NCI-H2171 (cell line): Measurements from ENCODE around the gene HIP1.
"Not testable (repeated sequence)": the region's sequence is repeated elsewhere in the genome, so short reads cannot be mapped to it uniquely, and the experiment has no call there.

Experiments used
- DNase-seq: peaks from one replicate; lab custom pipeline; 2025; lab: John Stamatoyannopoulos, UW

HIP1 gene

DNA sequence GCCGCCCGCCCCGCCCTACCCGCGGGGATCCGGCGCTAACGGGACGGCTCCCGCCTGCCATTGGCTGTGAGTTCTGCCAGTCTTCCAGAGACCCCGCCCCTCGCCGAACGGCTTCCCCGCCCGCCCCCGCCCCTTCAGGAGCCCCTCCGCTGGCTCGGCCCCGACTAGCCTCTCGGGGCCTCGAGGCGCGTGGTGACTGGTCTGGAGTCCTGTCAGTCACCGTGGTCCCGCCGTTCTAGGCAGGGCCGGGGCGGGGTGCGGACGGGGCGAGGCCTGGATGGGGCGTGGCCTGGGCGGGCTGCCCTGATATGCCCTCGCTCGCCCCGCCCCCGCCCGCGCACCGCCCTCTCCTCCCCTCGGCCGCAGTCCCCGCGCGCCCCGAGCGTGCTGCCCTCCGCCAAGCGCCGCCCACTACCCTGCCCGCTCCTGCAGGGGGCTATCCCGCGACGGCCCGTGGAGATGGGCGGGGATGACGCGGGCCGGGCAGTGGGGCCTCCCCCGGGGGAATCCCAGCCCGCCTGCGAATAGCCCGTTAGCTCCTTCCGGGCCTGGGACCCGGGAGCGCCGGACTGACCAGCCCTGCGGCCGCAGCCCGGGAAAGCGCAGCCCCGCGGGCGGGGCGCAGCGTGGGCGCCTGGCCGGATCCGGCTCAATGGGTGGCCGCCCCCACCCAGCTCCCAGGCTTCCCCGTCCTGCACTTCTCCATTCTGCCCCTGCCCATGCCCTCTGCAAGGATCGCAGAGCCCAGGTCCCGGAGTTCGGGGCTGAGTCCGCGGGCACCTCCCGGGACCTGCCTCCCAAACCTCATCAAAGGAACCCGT lies 444 bp upstream of the HIP1 start:
- DNase-seq: peak; percentile 100

DNA sequence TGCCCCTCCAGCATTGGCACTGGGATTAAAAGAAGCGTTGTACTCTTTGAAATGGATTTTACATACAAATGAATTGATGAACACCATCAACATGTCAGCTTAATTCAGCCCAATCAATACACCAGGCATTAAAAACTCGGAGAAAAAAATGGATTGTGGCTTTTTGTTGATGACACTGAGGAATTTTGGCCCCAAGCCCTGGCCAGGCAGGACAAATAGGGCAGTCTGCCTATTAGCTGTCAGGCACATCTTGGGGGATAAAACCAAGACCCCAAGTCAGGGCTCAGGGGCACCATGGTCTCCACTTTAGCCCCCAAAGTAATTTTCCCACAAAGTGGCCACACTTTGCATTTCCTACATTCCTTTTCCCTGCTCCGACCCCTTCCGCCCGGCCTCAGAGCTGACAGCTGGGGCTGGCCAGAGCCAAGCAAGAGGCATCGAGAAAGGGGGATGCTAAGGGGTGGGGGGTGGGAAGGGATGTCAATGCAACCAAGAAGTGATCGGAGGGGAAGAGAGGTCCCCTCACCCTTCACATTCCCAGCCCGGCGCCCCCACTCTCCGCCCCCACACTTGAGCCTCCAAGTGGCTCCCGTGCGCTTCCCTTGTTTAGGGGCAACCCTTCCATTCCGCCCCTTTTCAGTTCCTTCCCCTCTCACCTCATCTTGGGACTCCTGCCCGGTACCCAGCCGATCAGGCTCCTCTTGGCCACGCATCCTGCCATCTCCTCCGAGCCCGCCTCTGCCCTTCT lies 711 bp downstream of the HIP1 start:
- DNase-seq: no peak

DNA sequence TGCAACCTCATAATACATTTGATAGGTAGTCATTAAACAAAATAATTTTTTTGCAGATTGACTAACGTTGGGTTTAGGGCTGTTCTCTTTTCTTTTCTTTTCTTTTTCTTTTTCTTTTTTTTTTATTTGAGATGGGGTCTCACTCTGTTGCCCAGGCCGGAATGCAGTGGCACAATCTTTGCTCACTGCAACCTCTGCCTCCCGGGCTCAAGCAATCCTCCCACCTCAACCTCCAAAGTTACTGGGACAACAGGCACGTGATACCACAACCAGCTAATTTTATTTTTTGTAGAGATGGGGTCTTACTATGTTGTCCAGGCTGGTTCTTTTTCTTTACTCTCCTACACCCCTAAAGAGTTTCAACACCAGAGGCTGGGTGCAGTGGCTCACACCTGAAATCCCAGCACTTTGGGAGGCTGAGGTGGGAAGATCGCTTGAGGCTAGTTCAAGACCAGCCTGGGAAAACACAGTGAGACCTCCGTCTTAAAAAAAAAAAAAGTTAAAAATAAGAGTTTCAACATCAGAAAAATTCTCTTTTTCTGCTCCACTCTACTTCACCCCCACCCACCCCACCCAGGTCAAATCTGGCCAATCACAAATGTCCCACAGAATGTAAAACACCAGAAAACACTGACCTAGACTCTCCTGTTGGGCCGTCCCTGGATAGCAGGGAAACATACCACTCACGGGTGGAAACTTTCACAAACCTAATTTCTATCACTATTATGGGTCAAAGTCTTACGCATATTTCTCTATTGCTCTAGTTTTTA lies 3.0 kb downstream of the HIP1 start:
- no peak for DNase-seq

DNA sequence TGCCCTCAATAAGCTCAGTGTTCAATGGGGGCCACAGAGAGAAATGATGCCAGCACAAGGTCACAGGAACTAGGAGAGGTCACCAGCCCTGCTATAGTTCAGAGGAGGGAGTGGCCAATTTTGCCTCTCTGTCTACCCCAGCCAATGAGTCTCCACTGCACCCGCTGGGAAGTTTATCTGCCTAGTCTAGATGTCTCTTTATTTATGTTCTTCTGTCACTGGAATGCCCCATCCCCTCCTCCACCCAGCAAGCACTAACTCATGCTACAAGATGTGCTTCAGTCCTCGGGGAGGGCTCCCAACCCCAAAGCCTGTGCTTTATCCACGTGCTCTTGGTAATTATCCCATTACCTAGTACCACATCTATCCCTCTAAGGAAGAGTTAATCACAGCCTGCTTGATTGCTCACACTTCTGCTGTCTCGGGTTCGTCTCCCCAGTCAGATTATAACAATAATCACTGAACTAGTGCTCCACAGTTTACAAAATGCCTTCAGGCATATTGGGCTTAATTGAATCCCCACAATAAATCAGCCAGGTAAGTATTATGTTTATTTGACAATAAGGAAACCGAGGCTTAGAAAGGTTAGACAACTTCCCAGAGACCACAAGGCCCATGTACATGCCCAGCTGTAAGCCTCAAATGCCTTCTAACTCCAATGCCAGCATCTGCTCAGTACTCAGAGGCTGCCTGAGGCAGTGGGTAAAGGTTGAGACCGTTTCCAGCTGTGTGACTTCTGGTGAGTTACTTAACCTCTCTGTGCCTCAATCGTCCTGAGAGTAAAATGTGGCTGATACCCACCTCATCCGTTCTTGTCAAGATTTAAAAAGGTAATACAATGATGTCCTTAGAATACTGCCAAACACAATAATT lies 3.9 kb downstream of the HIP1 start:
- no peak for DNase-seq

DNA sequence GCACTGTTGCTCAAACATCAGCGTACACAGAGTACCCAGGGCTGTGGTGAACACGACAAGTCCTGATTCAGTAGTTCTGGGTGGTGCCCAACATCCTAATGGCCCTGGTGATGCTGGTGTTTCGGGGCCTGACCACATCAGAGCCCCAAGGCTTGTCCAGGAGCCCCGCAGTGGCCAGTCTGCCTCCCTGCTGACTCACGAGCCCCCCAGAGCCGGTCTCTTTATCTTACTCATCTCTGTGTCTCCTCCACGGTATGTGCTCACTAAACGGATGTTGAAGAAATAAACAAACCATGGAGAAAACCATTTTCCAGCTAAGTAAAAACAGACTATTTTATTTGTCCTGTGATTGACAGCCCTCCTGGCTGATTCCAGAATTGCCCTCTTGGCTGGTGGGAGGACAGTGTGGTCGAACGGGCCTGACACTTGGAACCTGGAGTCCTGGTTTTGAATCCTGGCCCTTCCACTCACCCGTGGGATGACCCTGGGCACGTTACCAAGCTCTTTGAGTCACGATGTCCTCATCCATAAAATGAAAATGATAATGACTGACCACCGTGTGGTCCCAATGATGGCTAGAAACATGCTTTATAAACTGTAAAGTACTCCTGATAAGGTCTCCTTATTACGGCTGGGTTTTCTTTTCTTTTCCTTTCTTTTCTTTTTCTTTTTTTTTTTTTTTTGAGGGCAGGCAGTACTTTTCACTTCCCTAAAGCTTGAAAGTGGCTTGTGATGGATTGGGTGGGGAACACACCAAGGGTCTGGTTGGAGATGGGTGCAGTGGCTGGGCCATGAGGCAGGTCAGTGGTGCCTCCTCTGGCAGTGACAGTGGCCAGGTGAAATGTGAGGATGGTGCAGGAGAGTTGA lies 5.7 kb downstream of the HIP1 start:
- DNase-seq: no peak

DNA sequence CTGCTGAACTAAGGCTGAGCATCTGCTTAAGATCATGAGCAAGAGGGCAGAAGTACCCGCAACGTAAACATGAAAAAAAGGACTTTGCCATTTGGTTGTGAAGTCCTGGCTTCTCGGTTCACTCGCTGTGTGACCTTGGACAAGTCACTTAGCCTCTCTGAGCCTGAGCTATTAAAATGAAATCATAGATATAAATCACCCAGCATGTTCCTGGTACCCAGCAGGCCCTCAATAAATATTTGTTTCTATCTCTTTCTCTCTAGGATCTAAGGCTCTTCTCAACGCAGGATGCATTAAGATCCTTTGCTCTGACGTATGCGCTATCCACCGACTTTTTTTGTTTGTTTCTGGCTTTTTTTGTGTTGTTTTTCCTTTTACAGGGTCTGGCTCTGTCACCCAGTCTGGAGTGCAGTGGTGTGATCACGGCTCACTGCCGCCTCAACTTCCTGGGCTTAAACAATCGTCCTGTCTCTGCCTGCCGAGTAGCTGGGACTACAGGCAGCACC lies 6.7 kb downstream of the HIP1 start:
- no peak for DNase-seq

DNA sequence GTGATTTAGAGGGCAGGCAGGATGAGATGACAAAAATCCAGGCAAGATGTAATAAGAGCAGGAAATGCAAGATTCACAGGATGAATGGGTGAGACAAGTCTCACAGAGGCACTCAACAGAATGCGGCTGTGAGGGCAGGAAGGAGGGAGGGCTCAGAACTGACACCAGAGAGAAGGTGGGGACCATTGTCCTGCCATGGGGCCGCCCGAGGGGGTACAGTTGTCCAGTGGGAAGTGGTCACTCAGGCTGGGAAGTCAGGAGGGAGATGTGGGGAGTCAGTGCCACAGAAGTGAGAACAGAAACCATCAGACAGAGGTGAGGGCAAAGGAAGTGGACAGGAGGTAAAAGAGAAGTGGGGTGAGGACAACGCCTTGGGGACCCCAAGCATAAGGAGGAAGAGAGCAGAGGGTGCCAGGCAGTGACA lies 8.9 kb downstream of the HIP1 start:
- no peak for DNase-seq

DNA sequence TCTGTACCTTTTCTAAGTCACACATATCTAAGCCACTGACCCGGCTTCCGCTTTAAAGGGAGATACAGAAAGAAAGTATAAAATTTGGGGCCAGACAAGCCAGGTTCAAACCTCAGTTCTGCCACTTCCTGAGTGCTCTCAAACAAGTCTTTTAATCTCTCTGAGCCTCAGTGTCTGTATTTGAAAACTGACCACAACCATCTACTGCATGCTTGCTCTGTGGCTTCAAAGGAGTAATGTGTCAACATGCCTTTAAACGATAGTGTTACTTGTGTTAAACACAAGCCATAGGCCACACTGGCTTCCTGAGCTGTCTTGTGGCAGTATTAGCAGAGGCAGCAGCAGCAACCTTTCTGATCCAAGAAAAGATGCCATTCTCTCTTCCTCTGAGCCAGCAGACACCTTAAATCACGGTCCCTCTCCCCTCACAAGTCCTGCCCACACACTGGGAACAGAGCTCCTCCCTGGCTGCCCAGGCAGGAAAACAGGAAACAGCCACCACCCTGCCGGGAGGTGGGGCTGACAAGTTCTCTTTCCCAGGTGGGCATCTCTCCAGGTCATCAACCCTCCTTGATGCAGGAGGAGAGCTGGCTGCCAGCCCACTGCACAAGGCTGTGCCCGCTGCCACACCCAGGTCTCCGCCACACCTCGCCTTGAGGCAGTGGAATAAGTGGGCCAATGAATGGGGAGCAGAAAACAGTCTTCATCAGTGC lies 10.7 kb downstream of the HIP1 start:
- peak; percentile 48 for DNase-seq

DNA sequence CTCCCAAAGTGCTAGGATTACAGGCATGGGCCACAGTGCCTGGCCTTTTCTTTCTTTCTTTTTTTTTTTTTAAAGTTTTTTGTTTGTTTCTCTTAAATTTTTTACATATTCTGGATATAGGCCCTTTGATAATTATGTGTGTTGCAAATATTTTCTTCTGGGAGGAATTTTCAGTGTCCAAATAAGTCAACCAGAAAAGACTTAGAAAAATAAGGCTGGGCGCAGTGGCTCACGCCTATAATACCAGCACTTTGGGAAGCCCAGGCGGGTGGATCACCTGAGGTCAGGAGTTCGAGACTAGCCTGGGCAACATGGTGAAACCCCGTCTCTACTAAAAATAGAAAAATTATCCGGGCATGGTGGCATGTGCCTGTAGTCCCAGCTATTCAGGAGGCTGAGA lies 11.4 kb downstream of the HIP1 start:
- not testable (repeated sequence) for DNase-seq

DNA sequence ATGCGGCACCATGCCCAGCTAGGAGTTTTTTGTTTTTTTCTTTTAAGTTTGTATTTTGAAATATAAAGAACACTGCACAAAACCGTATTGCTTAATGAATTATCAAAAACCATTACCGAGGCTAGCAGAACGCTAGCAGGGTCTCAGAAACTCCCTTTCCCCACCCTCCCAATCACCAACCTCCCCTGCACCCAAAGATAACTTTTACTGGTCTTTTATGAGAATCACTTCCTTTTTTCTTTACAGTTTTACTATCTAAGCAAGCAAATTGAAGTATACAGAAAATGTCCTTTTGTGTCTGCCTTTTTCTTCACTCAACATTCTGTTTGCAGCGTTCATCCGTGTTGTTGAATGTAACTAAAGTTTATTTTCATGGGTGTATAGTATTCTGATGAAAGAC lies 13.4 kb downstream of the HIP1 start:
- no peak for DNase-seq

DNA sequence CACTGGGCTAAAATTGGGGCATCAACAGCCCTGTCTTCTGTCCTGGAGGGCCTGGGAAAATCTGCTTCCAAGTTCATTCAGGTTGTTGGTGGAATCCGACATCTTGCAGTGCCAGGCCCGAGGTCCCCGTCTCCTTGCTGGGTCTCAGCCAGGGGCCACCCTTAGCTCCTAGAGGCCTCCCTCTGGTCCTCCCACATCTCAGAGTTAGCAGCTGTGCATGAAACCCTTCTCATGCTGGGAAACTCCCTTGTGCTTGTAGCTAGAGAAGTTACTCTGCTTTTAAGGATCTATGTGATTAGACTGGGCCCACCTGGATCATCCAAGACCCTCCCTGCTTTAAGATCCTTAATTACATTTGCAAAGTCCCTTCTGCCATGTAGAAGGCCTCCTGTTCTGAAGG lies 15.3 kb downstream of the HIP1 start:
- no peak for DNase-seq

DNA sequence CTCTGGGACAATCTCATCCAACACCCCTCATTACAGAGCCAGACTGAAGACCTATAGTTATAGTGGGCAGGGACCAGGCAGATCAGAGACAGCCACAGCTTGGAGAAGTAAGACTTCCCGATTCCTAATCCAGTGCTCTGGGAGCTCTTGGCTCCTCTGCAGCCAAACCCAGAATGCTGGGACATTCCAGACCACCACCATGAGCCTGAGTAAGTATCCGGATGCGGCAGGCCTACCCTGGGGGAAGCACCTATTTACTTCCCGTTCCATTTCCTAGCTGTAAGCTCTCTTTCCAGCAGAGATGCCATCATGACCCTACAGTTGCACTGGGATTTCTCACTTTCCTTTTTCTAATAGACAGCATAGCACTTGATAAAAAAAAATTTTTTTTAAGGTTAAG lies 16.4 kb downstream of the HIP1 start:
- no peak for DNase-seq

DNA sequence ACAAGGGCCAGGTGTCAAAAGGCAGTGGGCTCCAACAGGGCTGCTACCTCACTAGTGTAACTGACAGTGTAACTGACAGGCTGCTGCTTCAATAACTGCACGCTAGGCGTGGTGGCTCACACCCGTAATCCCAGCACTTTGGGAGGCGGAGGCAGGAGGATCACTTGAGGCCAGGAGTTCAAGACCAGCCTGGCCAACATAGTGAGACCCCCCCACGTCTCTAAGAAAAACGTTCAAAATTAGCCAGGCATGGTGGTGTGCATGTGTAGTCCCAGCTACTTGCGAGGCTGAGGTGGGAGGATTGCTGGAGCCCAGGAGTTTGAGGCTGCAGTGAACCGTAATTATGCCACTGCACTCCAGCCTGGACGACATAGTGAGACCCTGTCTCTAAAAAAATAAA lies 16.8 kb downstream of the HIP1 start:
- not testable (repeated sequence) for DNase-seq

DNA sequence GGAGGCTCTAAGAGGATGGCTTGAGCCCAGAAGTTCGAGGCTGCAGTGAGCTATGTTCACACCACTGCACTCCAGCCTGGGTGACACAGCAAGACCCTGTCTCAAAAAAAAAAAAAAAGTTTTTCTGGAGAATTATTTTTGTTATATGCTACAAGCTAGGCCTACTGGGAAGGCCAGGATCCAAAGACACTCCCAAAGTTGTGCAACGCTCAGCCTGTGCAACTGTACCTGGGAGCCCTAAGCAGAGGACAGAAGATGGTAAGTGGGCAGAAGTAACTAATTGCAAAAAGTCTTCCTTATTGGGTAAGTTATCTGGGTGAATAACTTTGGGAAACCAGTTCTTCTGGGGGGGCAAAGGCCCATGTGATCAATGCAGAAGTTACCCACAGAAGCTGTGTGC lies 17.3 kb downstream of the HIP1 start:
- no peak for DNase-seq

DNA sequence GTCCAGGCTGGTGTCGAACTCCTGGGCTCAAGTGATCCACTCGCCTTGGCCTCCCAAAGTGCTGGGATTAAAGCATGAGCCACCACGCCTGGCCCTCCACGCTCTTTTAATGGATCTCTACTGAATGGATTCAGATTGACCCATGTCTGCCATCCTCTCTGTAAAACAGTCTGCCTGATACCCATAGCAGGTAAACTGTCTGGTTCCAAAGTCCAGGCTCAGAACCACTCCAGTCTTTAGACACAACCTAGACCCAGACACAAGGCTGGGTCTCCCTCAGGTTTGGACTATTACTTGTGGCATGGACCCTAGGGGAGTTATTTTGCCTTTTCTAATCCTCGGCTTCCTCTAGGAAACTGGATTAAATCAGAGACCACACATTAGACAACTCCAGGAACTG lies 19.1 kb downstream of the HIP1 start:
- DNase-seq: no peak

DNA sequence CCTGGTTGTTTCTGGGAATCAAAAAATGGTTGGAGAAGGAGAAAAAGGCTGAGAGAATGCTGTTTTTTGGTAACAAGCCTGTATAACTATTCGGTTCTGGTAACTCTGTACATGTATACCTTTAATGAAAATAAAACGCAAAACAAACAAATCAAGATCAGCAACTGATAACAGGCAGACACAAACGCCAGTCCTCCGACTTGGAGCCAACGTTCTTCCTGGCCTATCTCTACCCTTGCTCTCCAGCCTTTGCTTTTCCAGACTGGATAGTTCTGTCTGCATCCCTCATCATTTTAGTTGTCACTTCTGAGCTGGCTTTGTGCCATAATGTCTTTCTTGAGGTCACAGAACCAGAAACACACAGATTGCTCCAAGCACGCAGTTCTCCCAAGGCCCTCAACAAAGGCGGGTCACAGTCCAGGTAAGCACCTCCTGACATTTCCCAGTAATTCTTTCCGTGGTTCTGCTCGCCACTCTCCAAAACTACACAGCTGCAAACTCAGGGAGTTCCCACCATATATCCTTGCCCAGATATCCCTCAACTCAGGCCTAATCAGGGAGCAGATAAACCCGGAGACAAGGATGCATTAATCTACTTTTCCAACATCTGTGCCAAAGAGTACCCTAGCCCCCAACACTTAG lies 20.2 kb downstream of the HIP1 start:
- DNase-seq: no peak

DNA sequence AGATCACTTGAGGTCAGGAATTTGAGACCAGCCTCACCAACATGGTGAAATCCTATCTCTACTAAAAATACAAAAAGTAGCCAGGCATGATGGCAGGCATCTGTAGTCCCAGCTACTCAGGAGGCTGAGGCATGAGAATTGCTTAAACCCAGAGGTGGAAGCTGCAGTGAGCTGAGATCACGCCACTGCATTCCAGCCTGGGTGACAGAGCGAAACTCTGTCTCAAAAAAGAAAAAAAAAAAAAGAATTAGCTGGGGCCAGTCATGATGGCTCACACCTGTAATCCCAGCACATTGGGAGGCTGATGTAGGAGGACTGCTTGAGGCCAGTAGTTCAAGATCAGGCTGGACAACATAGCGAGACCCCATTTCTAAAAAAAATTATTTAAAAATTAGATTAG lies 21.0 kb downstream of the HIP1 start:
- DNase-seq: not testable (repeated sequence)

DNA sequence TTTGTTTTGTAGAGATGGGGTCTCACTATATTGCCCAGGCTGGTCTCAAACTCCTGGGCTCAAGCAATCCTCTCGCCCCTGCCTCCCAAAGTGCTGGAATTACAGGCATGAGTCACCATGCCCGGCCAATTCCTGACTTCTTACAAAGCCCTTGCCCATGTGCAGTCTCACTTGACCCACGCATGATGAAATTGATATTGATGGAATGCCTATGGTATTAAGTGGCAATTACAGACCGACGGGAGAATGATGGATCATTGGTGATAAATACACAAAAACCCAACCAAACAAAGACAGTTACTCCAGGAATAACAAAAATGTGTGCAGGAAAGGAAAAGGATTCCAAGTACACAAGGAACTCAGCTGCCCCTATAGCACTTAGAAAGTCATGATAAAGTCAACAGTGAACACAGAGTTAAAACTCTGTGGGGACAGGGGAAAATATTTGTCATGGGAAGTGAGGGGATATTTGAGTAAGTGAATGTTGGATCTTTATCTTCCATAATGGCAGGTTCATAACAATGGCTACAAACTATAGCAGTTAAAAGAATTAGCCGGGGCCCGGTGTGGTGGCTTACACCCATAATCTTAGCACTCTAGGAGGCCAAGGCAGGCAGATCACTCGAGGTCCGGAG lies 21.6 kb downstream of the HIP1 start:
- no peak for DNase-seq

DNA sequence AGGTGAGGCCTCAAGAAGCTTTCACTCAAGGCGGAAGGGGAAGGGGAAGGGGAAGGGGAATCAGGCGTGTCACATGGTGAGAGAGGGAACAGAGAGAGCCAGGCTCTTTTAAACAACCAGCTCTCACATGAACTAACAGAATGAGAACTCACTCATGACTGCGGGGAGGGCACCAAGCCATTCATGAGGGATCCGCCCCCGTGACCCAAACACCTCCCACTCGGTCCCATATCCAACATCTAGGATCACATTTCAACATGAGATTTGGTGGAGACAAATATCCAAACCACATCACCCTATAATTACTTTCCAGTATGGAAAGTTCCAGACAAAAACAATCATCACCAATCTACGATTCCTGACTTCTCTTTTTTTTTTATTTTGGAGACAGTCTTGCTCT lies 22.9 kb downstream of the HIP1 start:
- DNase-seq: no peak
